NCI-H128 (cell line): ENCODE results near the gene NCK2.

Experiments
- DNase-seq: peaks from one replicate; lab custom pipeline; 2025; ENCODE audit not compliant: unreplicated experiment; lab: John Stamatoyannopoulos, UW

The NCK2 gene

GRCh38 chr2:105917226-105917625, 172.5 kb downstream of the NCK2 start:
- no peak for DNase-seq

GRCh38 chr2:105917688-105918087, 173.0 kb downstream of the NCK2 start:
- no peak for DNase-seq

- DNase-seq: no peak
Observed at GRCh38 chr2:105919191-105919811, 174.6 kb downstream of the NCK2 start.

GRCh38 chr2:105919826-105920225, 175.1 kb downstream of the NCK2 start:
- no peak for DNase-seq

- no peak for DNase-seq
Observed at GRCh38 chr2:105924271-105924670, 179.6 kb downstream of the NCK2 start.

- no peak for DNase-seq
Observed at GRCh38 chr2:105924932-105925331, 180.2 kb downstream of the NCK2 start.

- no peak for DNase-seq
Observed at GRCh38 chr2:105925390-105925789, 180.7 kb downstream of the NCK2 start.

- no peak for DNase-seq
Observed at GRCh38 chr2:105926960-105927678, 182.4 kb downstream of the NCK2 start.

GRCh38 chr2:105928086-105928485, 183.4 kb downstream of the NCK2 start:
- DNase-seq: no peak

GRCh38 chr2:105928563-105928962, 183.9 kb downstream of the NCK2 start:
- DNase-seq: no peak

- no peak for DNase-seq
Observed at GRCh38 chr2:105929516-105929915, 184.8 kb downstream of the NCK2 start.

GRCh38 chr2:105932582-105932981, 187.9 kb downstream of the NCK2 start:
- DNase-seq: no peak

GRCh38 chr2:105933906-105934305, 189.2 kb downstream of the NCK2 start:
- DNase-seq: no peak

- DNase-seq: no peak
Observed at GRCh38 chr2:105934467-105934866, 189.8 kb downstream of the NCK2 start.

GRCh38 chr2:105935063-105935462, 190.4 kb downstream of the NCK2 start:
- no peak for DNase-seq

- no peak for DNase-seq
Observed at GRCh38 chr2:105936954-105937353, 192.2 kb downstream of the NCK2 start.

- DNase-seq: no peak
Observed at GRCh38 chr2:105937498-105938097, 192.9 kb downstream of the NCK2 start.
